Measurements from ENCODE around the gene FAH. TPM values are rescaled to one million over a fixed set of nuclear protein-coding genes. Genes with fewer than 3 reads are reported as not detected.

FAH gene
- total RNA-seq, 4 donors from 2014 or later: 52.7 to 109 (median 83.0) TPM

DNA sequence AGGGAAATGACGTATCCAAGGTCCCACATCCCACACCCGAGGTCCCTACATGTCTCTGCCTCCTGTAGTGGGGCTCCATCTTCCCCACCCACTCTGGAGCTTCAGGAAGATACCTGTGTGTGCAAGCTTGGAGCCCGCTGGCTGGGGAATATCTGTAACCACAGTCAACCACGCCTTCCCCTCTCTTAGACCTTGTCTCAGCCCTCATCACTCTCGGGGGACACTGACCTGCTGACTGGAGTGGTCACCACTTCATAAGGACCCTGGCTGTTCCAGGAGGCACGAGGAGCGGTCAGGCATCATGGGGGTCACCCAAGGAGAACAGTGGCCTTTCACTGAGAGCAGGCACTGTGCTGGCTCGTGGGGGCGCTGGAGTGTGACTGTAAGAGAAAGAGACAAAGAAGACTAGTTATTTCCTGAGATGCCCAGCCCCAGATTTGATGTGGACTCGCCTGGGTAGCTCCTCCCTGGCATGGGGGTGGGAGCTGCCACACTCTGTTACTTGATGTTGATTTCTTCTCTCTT, 50.6 kb downstream of the FAH start:
- no peak for DNase-seq (ENCODE audit: low spot score)
- TF ChIP-seq, protein P1, sequence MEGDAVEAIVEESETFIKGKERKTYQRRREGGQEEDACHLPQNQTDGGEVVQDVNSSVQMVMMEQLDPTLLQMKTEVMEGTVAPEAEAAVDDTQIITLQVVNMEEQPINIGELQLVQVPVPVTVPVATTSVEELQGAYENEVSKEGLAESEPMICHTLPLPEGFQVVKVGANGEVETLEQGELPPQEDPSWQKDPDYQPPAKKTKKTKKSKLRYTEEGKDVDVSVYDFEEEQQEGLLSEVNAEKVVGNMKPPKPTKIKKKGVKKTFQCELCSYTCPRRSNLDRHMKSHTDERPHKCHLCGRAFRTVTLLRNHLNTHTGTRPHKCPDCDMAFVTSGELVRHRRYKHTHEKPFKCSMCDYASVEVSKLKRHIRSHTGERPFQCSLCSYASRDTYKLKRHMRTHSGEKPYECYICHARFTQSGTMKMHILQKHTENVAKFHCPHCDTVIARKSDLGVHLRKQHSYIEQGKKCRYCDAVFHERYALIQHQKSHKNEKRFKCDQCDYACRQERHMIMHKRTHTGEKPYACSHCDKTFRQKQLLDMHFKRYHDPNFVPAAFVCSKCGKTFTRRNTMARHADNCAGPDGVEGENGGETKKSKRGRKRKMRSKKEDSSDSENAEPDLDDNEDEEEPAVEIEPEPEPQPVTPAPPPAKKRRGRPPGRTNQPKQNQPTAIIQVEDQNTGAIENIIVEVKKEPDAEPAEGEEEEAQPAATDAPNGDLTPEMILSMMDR (IDR thresholded peaks at IDR 0.05): no peak
- no peak for ATAC-seq (ENCODE audit: low FRiP score)

DNA sequence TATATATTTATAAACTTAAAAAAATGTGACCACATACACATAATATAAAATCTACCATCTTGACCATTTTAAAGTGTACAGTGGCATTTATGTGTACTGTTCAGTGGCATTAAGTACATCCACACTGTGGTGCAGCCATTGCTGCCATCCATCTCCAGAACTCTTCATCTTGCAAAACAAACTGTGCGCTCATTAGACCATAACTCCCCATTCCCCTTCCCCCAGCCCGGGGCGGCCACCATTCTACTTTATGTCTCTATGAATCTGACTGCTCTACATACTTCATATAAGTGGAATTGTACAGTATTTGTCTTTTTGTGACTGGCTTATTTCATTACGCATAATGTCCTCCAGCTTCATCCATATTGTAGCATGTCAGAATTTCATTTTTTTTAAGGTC, 51.4 kb downstream of the FAH start:
- no peak for ATAC-seq (ENCODE audit: low FRiP score)
- no peak for DNase-seq (ENCODE audit: low spot score)
- TF ChIP-seq, protein P1 (IDR thresholded peaks at IDR 0.05): no peak

DNA sequence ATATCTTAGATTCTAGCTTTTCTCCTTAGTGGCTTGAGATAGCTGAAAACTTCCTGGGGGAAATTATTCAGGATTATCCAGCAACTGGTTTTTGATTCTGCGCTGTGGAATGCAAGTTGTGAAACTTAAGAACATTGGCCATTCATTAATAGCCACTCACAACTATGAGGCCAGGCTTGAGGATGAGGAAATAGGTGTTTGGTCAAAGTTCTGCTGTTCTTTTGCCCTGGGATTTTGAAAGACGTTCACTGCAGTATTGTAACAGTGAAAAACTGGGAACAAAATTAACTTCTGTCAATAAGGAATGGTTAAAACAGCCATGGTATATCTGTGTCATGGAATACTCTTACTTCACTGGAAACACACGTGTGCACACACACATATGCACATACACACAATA, 55.1 kb downstream of the FAH start:
- ATAC-seq (ENCODE audit: low FRiP score) (no peak), DNase-seq (ENCODE audit: low spot score) (no peak)
- TF ChIP-seq, protein P1 (IDR thresholded peaks at IDR 0.05): no peak

DNA sequence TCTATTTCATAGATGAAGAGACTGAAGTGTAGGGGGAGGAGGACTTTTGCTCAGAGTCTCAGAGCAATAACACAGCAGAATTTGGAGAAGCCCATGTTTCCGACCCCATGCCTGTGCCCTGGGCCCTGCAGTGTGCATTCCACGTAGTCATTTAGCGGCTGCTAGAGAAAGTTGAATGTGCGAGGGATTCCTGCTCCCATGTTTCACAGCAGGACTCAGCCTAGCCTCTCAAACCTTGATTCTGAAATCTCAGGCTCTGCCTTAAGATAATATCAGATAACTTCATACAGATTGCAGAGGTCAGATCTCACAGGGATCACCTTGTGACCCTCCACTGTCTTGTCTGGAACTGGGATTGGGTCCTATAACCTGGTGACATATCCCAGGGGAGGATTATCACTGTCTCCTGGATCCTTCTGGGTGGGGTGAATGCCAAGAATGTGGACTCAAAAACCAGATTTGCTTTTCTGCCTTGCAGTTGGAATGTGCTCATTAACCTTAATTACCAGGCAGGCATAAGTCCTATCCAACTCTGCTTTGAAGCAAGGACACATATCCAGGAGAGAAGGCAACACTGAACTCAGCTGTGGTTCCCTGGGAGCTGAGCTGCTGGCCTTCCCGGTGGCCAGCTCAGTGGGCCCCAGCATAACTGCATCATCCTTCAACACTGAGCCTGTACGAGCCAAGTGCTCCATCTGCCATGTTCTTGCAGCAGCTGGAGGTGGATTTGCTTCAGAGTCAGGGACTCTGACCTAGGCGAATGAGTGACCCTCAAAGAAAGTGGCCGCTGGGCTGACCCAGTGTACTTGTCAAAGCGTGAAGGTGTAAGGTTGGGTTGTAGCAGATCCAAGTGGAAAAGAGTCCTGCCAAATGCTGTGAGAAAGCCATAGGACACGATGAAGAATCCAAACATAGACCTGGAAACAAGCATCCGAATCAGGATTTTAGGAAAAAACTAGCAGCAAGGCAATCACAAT, 56.2 kb downstream of the FAH start:
- ATAC-seq (ENCODE audit: low FRiP score) (no peak), DNase-seq (ENCODE audit: low spot score) (no peak)
- TF ChIP-seq, protein P1 (IDR thresholded peaks at IDR 0.05): no peak

DNA sequence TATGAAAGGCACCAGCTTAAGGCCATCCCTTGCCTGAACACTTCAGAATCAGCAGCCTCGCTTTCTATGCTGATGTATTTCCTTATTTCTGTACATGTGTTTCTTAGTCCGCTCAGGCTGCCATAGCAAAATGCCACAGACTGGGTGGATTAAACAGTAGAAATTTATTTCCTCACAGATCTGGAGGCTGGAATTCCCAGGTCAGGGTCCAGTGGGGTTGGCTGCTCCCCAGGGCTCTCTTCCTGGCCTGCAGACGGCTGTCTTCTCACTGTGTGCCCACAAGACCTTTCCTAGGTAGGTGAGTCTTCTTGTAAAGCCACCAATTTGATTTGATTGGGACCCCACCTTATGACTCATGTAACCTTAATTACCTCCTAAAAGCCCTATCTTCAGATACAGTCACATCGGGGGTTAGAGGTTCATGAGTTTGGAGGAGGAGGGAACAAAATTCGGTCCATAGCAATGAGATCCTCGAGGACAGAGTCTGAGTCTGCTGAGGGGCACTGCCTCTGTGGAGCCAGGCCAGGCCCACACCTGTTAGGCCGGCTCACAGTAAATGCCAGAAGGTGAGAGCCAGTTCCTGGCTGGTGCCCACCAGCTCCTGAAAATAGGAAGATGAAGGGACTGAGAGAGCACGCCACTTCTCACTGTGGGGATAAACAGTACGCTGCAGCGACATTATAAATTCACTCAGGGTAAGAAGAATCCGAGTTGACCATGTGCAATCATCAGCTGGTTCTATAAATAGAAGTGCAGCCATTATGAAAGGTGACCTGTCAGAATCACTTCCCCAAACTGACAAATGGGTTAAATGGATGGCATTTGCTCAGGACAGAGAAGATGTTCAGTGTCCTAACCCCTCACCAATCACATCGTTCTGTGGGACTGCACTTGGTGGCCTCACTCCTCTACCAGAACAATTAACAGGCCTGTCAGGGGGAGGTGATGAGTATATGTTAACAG, 58.1 kb downstream of the FAH start:
- no peak for DNase-seq (ENCODE audit: low spot score)
- TF ChIP-seq, protein P1 (IDR thresholded peaks at IDR 0.05): no peak
- ATAC-seq (ENCODE audit: low FRiP score): no peak

DNA sequence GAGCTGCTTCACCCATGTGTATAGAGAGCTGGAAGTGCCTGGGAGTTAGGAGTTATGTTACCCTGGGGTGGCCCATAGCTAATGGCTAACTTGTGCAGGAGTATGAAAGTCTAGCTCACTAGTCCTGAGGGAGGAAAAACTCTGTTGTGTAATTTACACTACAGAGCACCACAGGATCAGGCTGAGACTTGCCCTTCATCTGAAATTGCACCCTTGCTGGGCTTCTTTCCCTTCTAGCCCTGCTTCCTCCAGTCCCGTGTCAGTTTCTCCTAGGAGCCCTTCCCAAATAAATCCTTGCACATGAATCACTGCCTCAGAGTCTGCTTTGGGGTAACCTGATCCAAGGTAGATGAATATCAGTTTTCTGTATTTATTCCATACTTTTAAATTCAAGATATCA, 59.2 kb downstream of the FAH start:
- TF ChIP-seq, protein P1 (IDR thresholded peaks at IDR 0.05): no peak
- no peak for ATAC-seq (ENCODE audit: low FRiP score)
- no peak for DNase-seq (ENCODE audit: low spot score)
